MM.1S (cell line): Measurements from ENCODE around the gene SLC1A2.

ENCODE experiments used
- CTCF ChIP-seq: fragments of 300-600 bp; sonication (generic); IDR thresholded peaks from 2 replicates; pipeline ENCODE4 v1.5.1; 2016; ENCODE audit warnings: antibody characterized with exemption, low read length, mixed read lengths
- EZH2phosphoT487 ChIP-seq: fragments of 300-600 bp; sonication (generic); IDR thresholded peaks from 2 replicates; pipeline ENCODE4 v1.6.1; 2018; ENCODE audit warnings: antibody characterized with exemption, low read length

- TF ChIP-seq CTCF (no peak), EZH2phosphoT487 (no peak)
Observed at GRCh38 chr11:35326266-35326879, 93.0 kb downstream of the SLC1A2 start.
